ENCODE data around the gene ESYT2.
A peak's percentile ranks its signal among the peaks of the same experiment; 100 is the strongest.

The ESYT2 gene

GRCh38 chr7:158751751-158752150 lies 77.6 kb downstream of the ESYT2 start:
- H3K36me3 Mint-ChIP-seq (ENCODE audit: low read depth), result peaks cover 37% of the 10 kb centered on the region
- no peak for DNase-seq (ENCODE audit: low spot score)
- H3K27ac Mint-ChIP-seq, result no peak overlapping the region
- no peaks in the 10 kb centered on the region for H3K27me3 Mint-ChIP-seq (ENCODE audit: low read depth)
- H3K4me1 Mint-ChIP-seq (ENCODE audit: low read depth), result peaks cover 2% of the 10 kb centered on the region
- H3K9me3 Mint-ChIP-seq, result no peaks in the 10 kb centered on the region
- no peak overlapping the region for H3K4me3 Mint-ChIP-seq

- Mint-ChIP-seq H3K4me1 (ENCODE audit: low read depth) (peaks cover 2% of the 10 kb centered on the region), H3K27ac (no peak overlapping the region), H3K36me3 (ENCODE audit: low read depth) (peaks cover 40% of the 10 kb centered on the region), H3K9me3 (no peaks in the 10 kb centered on the region), H3K4me3 (no peak overlapping the region), H3K27me3 (ENCODE audit: low read depth) (no peaks in the 10 kb centered on the region)
- no peak for DNase-seq (ENCODE audit: low spot score)
Measured at GRCh38 chr7:158751199-158751598, 78.1 kb downstream of the ESYT2 start.

- Mint-ChIP-seq H3K4me3 (no peak overlapping the region), H3K27me3 (ENCODE audit: low read depth) (no peaks in the 10 kb centered on the region), H3K27ac (no peak overlapping the region), H3K9me3 (no peaks in the 10 kb centered on the region), H3K4me1 (ENCODE audit: low read depth) (peaks cover 2% of the 10 kb centered on the region), H3K36me3 (ENCODE audit: low read depth) (peaks cover 41% of the 10 kb centered on the region)
- no peak for DNase-seq (ENCODE audit: low spot score)
Measured at GRCh38 chr7:158750702-158751101, 78.6 kb downstream of the ESYT2 start.

GRCh38 chr7:158749396-158749795 lies 79.9 kb downstream of the ESYT2 start:
- Mint-ChIP-seq H3K4me3 (no peak overlapping the region), H3K4me1 (ENCODE audit: low read depth) (peaks cover 2% of the 10 kb centered on the region), H3K27ac (no peak overlapping the region), H3K9me3 (no peaks in the 10 kb centered on the region), H3K27me3 (ENCODE audit: low read depth) (no peaks in the 10 kb centered on the region), H3K36me3 (ENCODE audit: low read depth) (peaks cover 40% of the 10 kb centered on the region)
- DNase-seq (ENCODE audit: low spot score), result no peak

GRCh38 chr7:158748335-158748734 lies 81.0 kb downstream of the ESYT2 start:
- no peak for DNase-seq (ENCODE audit: low spot score)
- Mint-ChIP-seq H3K9me3 (no peaks in the 10 kb centered on the region), H3K4me1 (ENCODE audit: low read depth) (peaks cover 2% of the 10 kb centered on the region), H3K36me3 (ENCODE audit: low read depth) (peaks cover 44% of the 10 kb centered on the region), H3K27ac (no peak overlapping the region), H3K27me3 (ENCODE audit: low read depth) (no peaks in the 10 kb centered on the region), H3K4me3 (no peak overlapping the region)

- Mint-ChIP-seq H3K4me3 (no peak overlapping the region), H3K36me3 (ENCODE audit: low read depth) (peaks cover 51% of the 10 kb centered on the region), H3K9me3 (no peaks in the 10 kb centered on the region), H3K27me3 (ENCODE audit: low read depth) (no peaks in the 10 kb centered on the region), H3K27ac (no peak overlapping the region), H3K4me1 (ENCODE audit: low read depth) (peaks cover 2% of the 10 kb centered on the region)
- DNase-seq (ENCODE audit: low spot score), result no peak
Measured at GRCh38 chr7:158747408-158747807, 81.9 kb downstream of the ESYT2 start.

GRCh38 chr7:158746957-158747356 lies 82.4 kb downstream of the ESYT2 start:
- H3K9me3 Mint-ChIP-seq, result no peaks in the 10 kb centered on the region
- H3K4me1 Mint-ChIP-seq (ENCODE audit: low read depth), result peaks cover 2% of the 10 kb centered on the region
- DNase-seq (ENCODE audit: low spot score), result no peak
- H3K36me3 Mint-ChIP-seq (ENCODE audit: low read depth), result peaks cover 55% of the 10 kb centered on the region
- no peak overlapping the region for H3K27ac Mint-ChIP-seq
- no peaks in the 10 kb centered on the region for H3K27me3 Mint-ChIP-seq (ENCODE audit: low read depth)
- no peak overlapping the region for H3K4me3 Mint-ChIP-seq

- Mint-ChIP-seq H3K36me3 (ENCODE audit: low read depth) (peaks cover 65% of the 10 kb centered on the region), H3K9me3 (no peaks in the 10 kb centered on the region), H3K27ac (no peak overlapping the region), H3K4me3 (no peak overlapping the region), H3K4me1 (ENCODE audit: low read depth) (peaks cover 2% of the 10 kb centered on the region), H3K27me3 (ENCODE audit: low read depth) (no peaks in the 10 kb centered on the region)
- DNase-seq (ENCODE audit: low spot score), result no peak
Measured at GRCh38 chr7:158745057-158745715, 84.1 kb downstream of the ESYT2 start.

GRCh38 chr7:158744070-158744469 lies 85.2 kb downstream of the ESYT2 start:
- no peak overlapping the region for H3K4me3 Mint-ChIP-seq
- H3K27ac Mint-ChIP-seq, result no peak overlapping the region
- DNase-seq (ENCODE audit: low spot score), result no peak
- H3K36me3 Mint-ChIP-seq (ENCODE audit: low read depth), result peaks cover 62% of the 10 kb centered on the region
- no peaks in the 10 kb centered on the region for H3K27me3 Mint-ChIP-seq (ENCODE audit: low read depth)
- H3K9me3 Mint-ChIP-seq, result no peaks in the 10 kb centered on the region
- H3K4me1 Mint-ChIP-seq (ENCODE audit: low read depth), result peaks cover 2% of the 10 kb centered on the region

GRCh38 chr7:158743219-158743618 lies 86.1 kb downstream of the ESYT2 start:
- H3K4me1 Mint-ChIP-seq (ENCODE audit: low read depth), result peaks cover 2% of the 10 kb centered on the region
- DNase-seq (ENCODE audit: low spot score), result no peak
- H3K27me3 Mint-ChIP-seq (ENCODE audit: low read depth), result no peaks in the 10 kb centered on the region
- H3K27ac Mint-ChIP-seq, result no peak overlapping the region
- no peak overlapping the region for H3K4me3 Mint-ChIP-seq
- no peaks in the 10 kb centered on the region for H3K9me3 Mint-ChIP-seq
- peaks cover 70% of the 10 kb centered on the region for H3K36me3 Mint-ChIP-seq (ENCODE audit: low read depth)

- Mint-ChIP-seq H3K27me3 (ENCODE audit: low read depth) (no peaks in the 10 kb centered on the region), H3K4me3 (no peak overlapping the region), H3K4me1 (ENCODE audit: low read depth) (no peaks in the 10 kb centered on the region), H3K9me3 (no peaks in the 10 kb centered on the region), H3K27ac (peak overlapping the region; percentile 8), H3K36me3 (ENCODE audit: low read depth) (peaks cover 70% of the 10 kb centered on the region)
- no peak for DNase-seq (ENCODE audit: low spot score)
Measured at GRCh38 chr7:158742065-158742821, 87.1 kb downstream of the ESYT2 start.

- Mint-ChIP-seq H3K27me3 (ENCODE audit: low read depth) (no peaks in the 10 kb centered on the region), H3K36me3 (ENCODE audit: low read depth) (peaks cover 67% of the 10 kb centered on the region), H3K4me3 (no peak overlapping the region)
Measured at GRCh38 chr7:158741294-158741666, 88.0 kb downstream of the ESYT2 start.

GRCh38 chr7:158740657-158741293 lies 88.5 kb downstream of the ESYT2 start:
- Mint-ChIP-seq H3K27ac (no peak overlapping the region), H3K4me3 (no peak overlapping the region), H3K9me3 (no peaks in the 10 kb centered on the region), H3K4me1 (ENCODE audit: low read depth) (no peaks in the 10 kb centered on the region), H3K36me3 (ENCODE audit: low read depth) (peaks cover 68% of the 10 kb centered on the region), H3K27me3 (ENCODE audit: low read depth) (no peaks in the 10 kb centered on the region)
- no peak for DNase-seq (ENCODE audit: low spot score)

More at GRCh38 chr7:158741294-158741666, 88.0 kb downstream of the ESYT2 start:
- DNase-seq (ENCODE audit: low spot score), result no peak
- no peaks in the 10 kb centered on the region for H3K4me1 Mint-ChIP-seq (ENCODE audit: low read depth)
- H3K9me3 Mint-ChIP-seq, result no peaks in the 10 kb centered on the region
- no peak overlapping the region for H3K27ac Mint-ChIP-seq

GRCh38 chr7:158740013-158740656 lies 89.2 kb downstream of the ESYT2 start:
- H3K4me3 Mint-ChIP-seq, result no peak overlapping the region
- DNase-seq (ENCODE audit: low spot score), result no peak
- H3K4me1 Mint-ChIP-seq (ENCODE audit: low read depth), result no peaks in the 10 kb centered on the region
- peak overlapping the region; percentile 69 for H3K27ac Mint-ChIP-seq
- H3K36me3 Mint-ChIP-seq (ENCODE audit: low read depth), result peaks cover 68% of the 10 kb centered on the region
- H3K27me3 Mint-ChIP-seq (ENCODE audit: low read depth), result no peaks in the 10 kb centered on the region
- H3K9me3 Mint-ChIP-seq, result no peaks in the 10 kb centered on the region

Measured in T-helper 2 cell treated with Interferon-gamma antibody and Interleukin-4, amounts not matched to agents 5 μg/mL and 100 μg/mL, for 36 hours (primary cell).